K562 (cell line): ENCODE results near the gene MAD2L1BP. TPM values are rescaled to one million over a fixed set of nuclear protein-coding genes. Genes with fewer than 3 reads are reported as not detected.

Experiments used
- CBX1 ChIP-seq: sonication (generic); IDR thresholded peaks from 2 replicates; pipeline ENCODE4 v1.6.1; 2016; ENCODE audit warnings: antibody characterized with exemption, low read depth, mild to moderate bottlenecking
- CEBPG ChIP-seq, 3 experiments: fragments of 200-800 bp in 1 of 3; sonication (Bioruptor generic) in 1 of 3; sonication (generic) in 1 of 3; formaldehyde crosslinking in 1 of 3; IDR thresholded peaks in 2 of 3; conservative IDR thresholded peaks in 1 of 3; 2 replicates each; pipeline versions ENCODE4 v1.6.1 to v1.8.0; 2016 to 2022; ENCODE audit warnings: missing compliant biosample characterization in 2 of 3, missing genetic modification characterization in 2 of 3, mild to moderate bottlenecking in 1 of 3, missing genetic modification reagents in 1 of 3
- CHCHD3 ChIP-seq: fragments of 250-450 bp; sonication (Bioruptor Pico); IDR thresholded peaks from 2 replicates; pipeline ENCODE4 v2.1.2; 2022; ENCODE audit warnings: mild to moderate bottlenecking
- DNMT1 ChIP-seq: fragments of 450-650 bp; IDR thresholded peaks from 2 replicates; pipeline ENCODE4 v1.6.1; 2016; ENCODE audit warnings: antibody characterized with exemption, mild to moderate bottlenecking
- FIP1L1 ChIP-seq: fragments of 200-400 bp; formaldehyde crosslinking; IDR thresholded peaks from 2 replicates; pipeline ENCODE4 v1.6.1; 2018; ENCODE audit warnings: mild to moderate bottlenecking, low read depth, low read length; ENCODE audit not compliant: poor library complexity, severe bottlenecking
- FOXK2 ChIP-seq, 2 experiments: fragments of 450-650 bp; IDR thresholded peaks in 1 of 2; conservative IDR thresholded peaks in 1 of 2; 2 replicates each; pipeline ENCODE4 v1.6.1; 2016; ENCODE audit warnings: low read depth in 2 of 2, mild to moderate bottlenecking in 1 of 2
- GABPB1 ChIP-seq: sonication (generic); formaldehyde crosslinking; IDR thresholded peaks from 2 replicates; pipeline ENCODE4 v1.8.0; 2022; ENCODE audit warnings: mild to moderate bottlenecking, missing genetic modification reagents
- NR1H2 ChIP-seq: sonication (generic); formaldehyde crosslinking; IDR thresholded peaks from 2 replicates; pipeline ENCODE4 v1.4.0; 2020; ENCODE audit warnings: mild to moderate bottlenecking, missing genetic modification reagents
- POLR3A ChIP-seq: IDR thresholded peaks from 2 replicates; pipeline ENCODE4 v1.6.1; 2011; ENCODE audit warnings: borderline replicate concordance, mild to moderate bottlenecking, moderate library complexity; ENCODE audit not compliant: insufficient read length, insufficient read depth; ENCODE audit errors: extremely low read depth
- PTRF ChIP-seq: fragments of 450-650 bp; IDR thresholded peaks from 2 replicates; pipeline ENCODE4 v1.6.1; 2016; ENCODE audit warnings: mild to moderate bottlenecking, missing genetic modification characterization, missing compliant biosample characterization
- RAD21 ChIP-seq, 2 experiments: fragments of 250-450 bp in 1 of 2; fragments of 450-650 bp in 1 of 2; sonication (Bioruptor Pico) in 1 of 2; formaldehyde crosslinking in 1 of 2; IDR thresholded peaks in 1 of 2; conservative IDR thresholded peaks in 1 of 2; 2 replicates each; pipeline versions ENCODE4 v1.4.0 to v1.8.0; 2020 to 2022; ENCODE audit warnings: mild to moderate bottlenecking in 2 of 2, moderate library complexity in 1 of 2
- RBM39 ChIP-seq: fragments of 200-400 bp; formaldehyde crosslinking; optimal IDR thresholded peaks from 2 replicates; pipeline ENCODE3; 2018; ENCODE audit warnings: low read depth, low read length
- SIX5 ChIP-seq, 2 experiments: IDR thresholded peaks; 2 replicates each; pipeline ENCODE4 v1.6.1; 2011; ENCODE audit warnings: low read length in 2 of 2, borderline replicate concordance in 1 of 2, low read depth in 1 of 2, mild to moderate bottlenecking in 1 of 2, moderate library complexity in 1 of 2; ENCODE audit not compliant: insufficient read depth in 1 of 2
- SLC30A9 ChIP-seq: fragments of 250-450 bp; sonication (Bioruptor Pico); IDR thresholded peaks from 2 replicates; pipeline ENCODE4 v1.8.0; 2022; ENCODE audit warnings: mild to moderate bottlenecking, moderate library complexity
- THRAP3 ChIP-seq: fragments of 450-650 bp; IDR thresholded peaks from 2 replicates; pipeline ENCODE4 v1.6.1; 2016; ENCODE audit warnings: mild to moderate bottlenecking, inconsistent platforms, borderline replicate concordance
- ZFPM2 ChIP-seq: fragments of 250-450 bp; sonication (Bioruptor Pico); IDR thresholded peaks from 2 replicates; pipeline ENCODE4 v1.5.1; 2022; ENCODE audit warnings: mild to moderate bottlenecking
- ZNF140 ChIP-seq: fragments of 250-450 bp; sonication (Bioruptor Pico); IDR thresholded peaks from 2 replicates; pipeline ENCODE4 v1.8.0; 2021; ENCODE audit warnings: moderate library complexity, mild to moderate bottlenecking, inconsistent platforms
- ZNF232 ChIP-seq: sonication (generic); formaldehyde crosslinking; IDR thresholded peaks from 2 replicates; pipeline ENCODE4 v1.8.0; 2022; ENCODE audit warnings: mild to moderate bottlenecking, missing genetic modification reagents
- ZNF384 ChIP-seq: IDR thresholded peaks from 2 replicates; pipeline ENCODE4 v1.6.1; 2012; ENCODE audit warnings: low read depth, low read length, improper control_type of control experiment
- ZNF644 ChIP-seq: fragments of 200-800 bp; sonication (Bioruptor generic); IDR thresholded peaks from 2 replicates; pipeline ENCODE4 v1.6.1; 2016; ENCODE audit warnings: low read depth, missing genetic modification characterization, missing compliant biosample characterization
- ZNF778 ChIP-seq: fragments of 450-650 bp; formaldehyde crosslinking; IDR thresholded peaks from 2 replicates; pipeline ENCODE4 v1.4.0; 2020; ENCODE audit warnings: mild to moderate bottlenecking, moderate library complexity
- ZSCAN29 ChIP-seq: fragments of 450-650 bp; IDR thresholded peaks from 2 replicates; pipeline ENCODE4 v1.6.1; 2017
- polyA plus RNA-seq, 8 experiments: library from polyadenylated mRNA; depleted of rRNA in 4 of 8; stranded (reverse) in 5 of 8; unstranded in 3 of 8; fragments of >200 nt; fragmentation: Nextera tagmentation in 2 of 8; fragmentation: Illumina TruSeq in 1 of 8; extraction: Ambion mirVana in 2 of 8; extraction: Trizol in 1 of 8; gene quantifications; 2 replicates each; pipeline versions ENCODE4 v1.2.1 to v1.2.3, GENCODE V29; 2011 to 2014; ENCODE audit warnings: inconsistent platforms in 1 of 8, missing spikeins in 1 of 8
- total RNA-seq, 7 experiments: library from RNA; depleted of rRNA in 6 of 7; stranded (reverse); fragments of >200 nt in 6 of 7; fragmentation: Illumina TruSeq in 2 of 7; extraction: Trizol in 2 of 7; gene quantifications; 2 replicates each; pipeline versions ENCODE4 v1.2.1 to v1.2.3, GENCODE V29; 2011 to 2021; ENCODE audit warnings: low replicate concordance in 1 of 7
- TF ChIP-seq, protein P1 (sequence below): fragments of 150-350 bp; IDR thresholded peaks from 2 replicates; pipeline ENCODE4 v1.6.1; 2014; ENCODE audit warnings: low read depth, mild to moderate bottlenecking, low read length, borderline replicate concordance
- TF ChIP-seq, protein P2 (sequence below): fragments of 450-650 bp; formaldehyde crosslinking; IDR thresholded peaks from 2 replicates; pipeline ENCODE4 v1.4.0; 2020; ENCODE audit warnings: mild to moderate bottlenecking

The MAD2L1BP gene
- total and polyA plus RNA-seq, 9 of the 15 experiments (the other 6 are each of a cell fraction or from before 2014, with no cell fraction given) = 69.7 to 321 (median 111) TPM

DNA sequence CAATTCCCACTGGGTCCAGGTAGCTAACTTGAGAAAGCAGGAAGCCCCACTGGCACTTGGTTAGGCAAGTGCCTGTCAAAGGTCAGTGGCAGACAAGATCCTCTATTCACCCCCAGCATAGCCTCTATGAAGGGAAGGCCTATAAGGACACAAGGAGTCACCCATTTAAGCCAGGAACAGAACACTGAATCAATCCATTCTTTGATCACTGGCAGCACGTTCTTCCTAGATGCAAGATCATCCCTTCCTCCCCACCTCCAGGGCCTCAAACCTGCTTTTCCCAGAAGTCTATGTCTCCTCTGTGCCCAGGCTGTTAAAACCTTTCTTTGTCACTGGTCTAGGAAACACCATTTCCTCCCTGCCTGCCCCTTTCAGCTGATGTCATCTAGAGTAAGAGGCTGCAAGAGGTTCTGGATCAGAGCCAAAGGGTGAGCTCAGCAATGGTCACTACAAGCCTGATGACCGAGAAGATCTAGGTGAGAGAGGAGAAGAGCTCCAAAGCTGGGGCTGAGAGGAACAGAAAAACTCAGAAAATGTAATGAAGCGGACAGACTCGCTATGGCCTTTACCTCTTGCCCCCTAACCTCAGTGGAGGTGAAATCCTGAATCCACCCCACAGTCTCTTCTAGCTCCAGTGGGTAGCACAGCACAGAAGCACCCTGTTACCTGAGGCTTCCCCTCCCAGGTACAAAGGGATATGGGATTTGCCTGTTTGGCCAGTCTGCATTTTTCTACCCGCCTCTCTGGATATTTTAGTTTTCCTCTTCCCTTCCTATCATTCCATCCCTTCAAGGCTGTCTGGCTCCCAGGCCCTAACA is 8.4 kb upstream of the MAD2L1BP start (continued):
- TF ChIP-seq POLR3A (no peak), FOXK2 (conservative IDR thresholded peaks at IDR 0.05 in 1 of 2, IDR thresholded peaks at IDR 0.05 in 1 of 2; ENCODE audit: low read depth in 2 of 2) (peak; percentile 18 to 66; a peak in 3 of 4 replicates), ZNF140 (CRISPR knock-in tag) (no peak), ZNF644 (tag) (peak; percentile 93), NR1H2 (CRISPR knock-in tag) (no peak), THRAP3 (no peak; the same call in 1 of the 2 replicates), ZNF384 (no peak), PTRF (tag) (peak; percentile 73), SLC30A9 (CRISPR knock-in tag) (no peak), RAD21 (CRISPR knock-in tag; conservative IDR thresholded peaks at IDR 0.05 in 1 of 2, IDR thresholded peaks at IDR 0.05 in 1 of 2) (peak; percentile 13 to 31; a peak in 3 of 4 replicates), ZSCAN29 (0 out of 2 replicates have a peak, but pooled peaks have one; percentile 47), CHCHD3 (CRISPR knock-in tag) (no peak), ZNF232 (CRISPR knock-in tag) (no peak), ZFPM2 (CRISPR knock-in tag) (peak; percentile 77; the same call in 1 of the 2 replicates), CEBPG (CRISPR knock-in tag; IDR thresholded peaks at IDR 0.05) (peak; percentile 100), CEBPG (tag; conservative IDR thresholded peaks at IDR 0.05 in 1 of 2, IDR thresholded peaks at IDR 0.05 in 1 of 2) (peak; percentile 93 to 100), CBX1 (no peak), SIX5 (IDR thresholded peaks at IDR 0.05; ENCODE audit: borderline replicate concordance in 1 of 2, insufficient read depth in 1 of 2, low read depth in 1 of 2, low read length in 2 of 2) (no peak), ZNF778 (CRISPR knock-in tag) (no peak), FIP1L1 (no peak), GABPB1 (CRISPR knock-in tag) (peak; percentile 73; the same call in 1 of the 2 replicates), RBM39 (no peak), DNMT1 (no peak)
- TF ChIP-seq, protein P1, sequence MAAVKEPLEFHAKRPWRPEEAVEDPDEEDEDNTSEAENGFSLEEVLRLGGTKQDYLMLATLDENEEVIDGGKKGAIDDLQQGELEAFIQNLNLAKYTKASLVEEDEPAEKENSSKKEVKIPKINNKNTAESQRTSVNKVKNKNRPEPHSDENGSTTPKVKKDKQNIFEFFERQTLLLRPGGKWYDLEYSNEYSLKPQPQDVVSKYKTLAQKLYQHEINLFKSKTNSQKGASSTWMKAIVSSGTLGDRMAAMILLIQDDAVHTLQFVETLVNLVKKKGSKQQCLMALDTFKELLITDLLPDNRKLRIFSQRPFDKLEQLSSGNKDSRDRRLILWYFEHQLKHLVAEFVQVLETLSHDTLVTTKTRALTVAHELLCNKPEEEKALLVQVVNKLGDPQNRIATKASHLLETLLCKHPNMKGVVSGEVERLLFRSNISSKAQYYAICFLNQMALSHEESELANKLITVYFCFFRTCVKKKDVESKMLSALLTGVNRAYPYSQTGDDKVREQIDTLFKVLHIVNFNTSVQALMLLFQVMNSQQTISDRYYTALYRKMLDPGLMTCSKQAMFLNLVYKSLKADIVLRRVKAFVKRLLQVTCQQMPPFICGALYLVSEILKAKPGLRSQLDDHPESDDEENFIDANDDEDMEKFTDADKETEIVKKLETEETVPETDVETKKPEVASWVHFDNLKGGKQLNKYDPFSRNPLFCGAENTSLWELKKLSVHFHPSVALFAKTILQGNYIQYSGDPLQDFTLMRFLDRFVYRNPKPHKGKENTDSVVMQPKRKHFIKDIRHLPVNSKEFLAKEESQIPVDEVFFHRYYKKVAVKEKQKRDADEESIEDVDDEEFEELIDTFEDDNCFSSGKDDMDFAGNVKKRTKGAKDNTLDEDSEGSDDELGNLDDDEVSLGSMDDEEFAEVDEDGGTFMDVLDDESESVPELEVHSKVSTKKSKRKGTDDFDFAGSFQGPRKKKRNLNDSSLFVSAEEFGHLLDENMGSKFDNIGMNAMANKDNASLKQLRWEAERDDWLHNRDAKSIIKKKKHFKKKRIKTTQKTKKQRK = no peak
- TF ChIP-seq, protein P2, sequence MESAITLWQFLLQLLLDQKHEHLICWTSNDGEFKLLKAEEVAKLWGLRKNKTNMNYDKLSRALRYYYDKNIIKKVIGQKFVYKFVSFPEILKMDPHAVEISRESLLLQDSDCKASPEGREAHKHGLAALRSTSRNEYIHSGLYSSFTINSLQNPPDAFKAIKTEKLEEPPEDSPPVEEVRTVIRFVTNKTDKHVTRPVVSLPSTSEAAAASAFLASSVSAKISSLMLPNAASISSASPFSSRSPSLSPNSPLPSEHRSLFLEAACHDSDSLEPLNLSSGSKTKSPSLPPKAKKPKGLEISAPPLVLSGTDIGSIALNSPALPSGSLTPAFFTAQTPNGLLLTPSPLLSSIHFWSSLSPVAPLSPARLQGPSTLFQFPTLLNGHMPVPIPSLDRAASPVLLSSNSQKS (CRISPR knock-in tag) = 0 out of 2 replicates have a peak, but pooled peaks have one; percentile 2
